ENCODE measurements around the gene FBXL7.

- TF ChIP-seq CTCF (conservative IDR thresholded peaks at IDR 0.05; ENCODE audit: low read length) (no peak), EZH2phosphoT487 (IDR thresholded peaks at IDR 0.05; ENCODE audit: borderline replicate concordance) (no peak)
Measured at GRCh38 chr5:15807248-15807647, 307.3 kb downstream of the FBXL7 start.
